Neural cell (in vitro differentiated cells): ENCODE data around the gene CAMK2D.
"Not testable (repeated sequence)": the region's sequence is repeated elsewhere in the genome, so short reads cannot be mapped to it uniquely, and the experiment has no call there.

Source experiments
- EP300 ChIP-seq: fragments of 450-650 bp; conservative IDR thresholded peaks from 2 replicates; pipeline ENCODE4 v1.6.1; 2014; ENCODE audit warnings: antibody characterized with exemption, mild to moderate bottlenecking, moderate library complexity; ENCODE audit not compliant: poor library complexity, severe bottlenecking
- SMC3 ChIP-seq: fragments of 450-650 bp; conservative IDR thresholded peaks from 2 replicates; pipeline ENCODE4 v1.6.1; 2014; ENCODE audit warnings: antibody characterized with exemption, mild to moderate bottlenecking, moderate library complexity; ENCODE audit not compliant: poor library complexity
- TF ChIP-seq, protein P1 (sequence below): fragments of 450-650 bp; IDR thresholded peaks from 2 replicates; pipeline ENCODE4 v1.5.1; 2014; ENCODE audit warnings: antibody characterized with exemption, mild to moderate bottlenecking, moderate library complexity; ENCODE audit not compliant: poor library complexity, severe bottlenecking

DNA sequence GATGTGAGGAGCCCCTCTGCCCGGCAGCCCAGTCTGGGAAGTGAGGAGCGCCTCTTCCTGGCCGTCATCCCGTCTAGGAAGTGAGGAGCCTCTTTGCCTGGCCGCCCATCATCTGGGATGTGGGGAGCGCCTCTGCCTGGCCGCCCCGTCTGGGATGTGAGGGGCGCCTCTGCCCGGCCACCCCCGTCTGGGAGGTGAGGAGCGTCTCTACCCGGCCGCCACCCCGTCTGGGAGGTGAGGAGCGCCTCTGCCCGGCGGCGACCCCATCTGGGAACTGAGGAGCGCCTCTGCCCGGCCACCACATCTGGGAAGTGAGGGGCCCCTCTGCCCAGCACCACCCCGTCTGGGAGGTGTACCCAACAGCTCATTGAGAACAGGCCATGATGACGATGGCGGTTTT is 34.8 kb upstream of the CAMK2D start:
- TF ChIP-seq, protein P1, sequence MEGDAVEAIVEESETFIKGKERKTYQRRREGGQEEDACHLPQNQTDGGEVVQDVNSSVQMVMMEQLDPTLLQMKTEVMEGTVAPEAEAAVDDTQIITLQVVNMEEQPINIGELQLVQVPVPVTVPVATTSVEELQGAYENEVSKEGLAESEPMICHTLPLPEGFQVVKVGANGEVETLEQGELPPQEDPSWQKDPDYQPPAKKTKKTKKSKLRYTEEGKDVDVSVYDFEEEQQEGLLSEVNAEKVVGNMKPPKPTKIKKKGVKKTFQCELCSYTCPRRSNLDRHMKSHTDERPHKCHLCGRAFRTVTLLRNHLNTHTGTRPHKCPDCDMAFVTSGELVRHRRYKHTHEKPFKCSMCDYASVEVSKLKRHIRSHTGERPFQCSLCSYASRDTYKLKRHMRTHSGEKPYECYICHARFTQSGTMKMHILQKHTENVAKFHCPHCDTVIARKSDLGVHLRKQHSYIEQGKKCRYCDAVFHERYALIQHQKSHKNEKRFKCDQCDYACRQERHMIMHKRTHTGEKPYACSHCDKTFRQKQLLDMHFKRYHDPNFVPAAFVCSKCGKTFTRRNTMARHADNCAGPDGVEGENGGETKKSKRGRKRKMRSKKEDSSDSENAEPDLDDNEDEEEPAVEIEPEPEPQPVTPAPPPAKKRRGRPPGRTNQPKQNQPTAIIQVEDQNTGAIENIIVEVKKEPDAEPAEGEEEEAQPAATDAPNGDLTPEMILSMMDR = not testable (repeated sequence)
- not testable (repeated sequence) for TF ChIP-seq SMC3, EP300
